NCI-H2107 treated with DMSO at 0.1 percent for 48 hours (cell line): Measurements from ENCODE around the gene PMIS2.
"Not testable (repeated sequence)": the region's sequence is repeated elsewhere in the genome, so short reads cannot be mapped to it uniquely, and the experiment has no call there.

Source experiments
- DNase-seq: peaks from one replicate; lab custom pipeline; 2025; ENCODE audit not compliant: unreplicated experiment; lab: John Stamatoyannopoulos, UW

PMIS2 gene

GRCh38 chr19:35587321-35587720 is 1.3 kb downstream of the PMIS2 start:
- DNase-seq, result no peak

GRCh38 chr19:35590875-35591274 is 4.9 kb downstream of the PMIS2 start:
- no peak for DNase-seq

GRCh38 chr19:35592226-35592625 is 6.3 kb downstream of the PMIS2 start:
- peak; percentile 30 for DNase-seq

- not testable (repeated sequence) for DNase-seq
Observed at GRCh38 chr19:35595026-35595425, 9.1 kb downstream of the PMIS2 start.

GRCh38 chr19:35595928-35596327 is 10.0 kb downstream of the PMIS2 start:
- no peak for DNase-seq

- DNase-seq, result no peak
Observed at GRCh38 chr19:35596366-35596999, 10.5 kb downstream of the PMIS2 start.

GRCh38 chr19:35601971-35602370 is 16.0 kb downstream of the PMIS2 start:
- no peak for DNase-seq

- not testable (repeated sequence) for DNase-seq
Observed at GRCh38 chr19:35604436-35604835, 18.5 kb downstream of the PMIS2 start.

- DNase-seq, result not testable (repeated sequence)
Observed at GRCh38 chr19:35607170-35607569, 21.2 kb downstream of the PMIS2 start.

- no peak for DNase-seq
Observed at GRCh38 chr19:35607661-35608060, 21.7 kb downstream of the PMIS2 start.

GRCh38 chr19:35608251-35608650 is 22.3 kb downstream of the PMIS2 start:
- DNase-seq, result no peak

- DNase-seq, result no peak
Observed at GRCh38 chr19:35609851-35610353, 23.9 kb downstream of the PMIS2 start.

- DNase-seq, result no peak
Observed at GRCh38 chr19:35612224-35612558, 26.2 kb downstream of the PMIS2 start.

- peak; percentile 77 for DNase-seq
Observed at GRCh38 chr19:35612559-35613321, 26.8 kb downstream of the PMIS2 start, which contains the start of gene HAUS5. Gene HAUS5, plus strand, starts transcription at chr19:35612735. Its CDS starts 60 bp downstream, at chr19:35612795.

- no peak for DNase-seq
Observed at GRCh38 chr19:35613574-35613973, 27.6 kb downstream of the PMIS2 start.

GRCh38 chr19:35615036-35615435 is 29.1 kb downstream of the PMIS2 start:
- DNase-seq, result no peak

GRCh38 chr19:35618857-35619256 is 32.9 kb downstream of the PMIS2 start:
- DNase-seq, result no peak

GRCh38 chr19:35619290-35619923 is 33.4 kb downstream of the PMIS2 start:
- DNase-seq, result no peak

- DNase-seq, result no peak
Observed at GRCh38 chr19:35620001-35620400, 34.0 kb downstream of the PMIS2 start.

- no peak for DNase-seq
Observed at GRCh38 chr19:35621708-35622107, 35.7 kb downstream of the PMIS2 start.

GRCh38 chr19:35622750-35623149 is 36.8 kb downstream of the PMIS2 start:
- DNase-seq, result no peak
